Upper lobe of left lung (tissue), 6 donors: ENCODE results near the gene NUP210. TPM values are rescaled to one million over a fixed set of nuclear protein-coding genes. Genes with fewer than 3 reads are reported as not detected.
A peak's percentile ranks its signal among the peaks of the same experiment; 100 is the strongest.

Experiments
- ATAC-seq, 2 donors: fragments of 200-7000 bp; cut with Tn5 transposase; one replicate each; pipeline ENCODE4 v1.9.1; 2022; ENCODE audit warnings: mild to moderate bottlenecking in 2 of 2, moderate library complexity in 2 of 2; ENCODE audit not compliant: low FRiP score in 2 of 2
- DNase-seq, 2 donors: peaks; one replicate each; pipeline ENCODE4 v3.0.0-alpha.2; 2019 to 2020
- H3K27ac ChIP-seq, 4 donors: fragments of 200-600 bp; sonication (generic); one replicate each; pipeline ENCODE4 v1.5.1; 2016 to 2019
- H3K27me3 ChIP-seq, 4 donors: fragments of 200-600 bp; sonication (generic); one replicate each; pipeline ENCODE4 v1.5.1; 2017 to 2019
- H3K36me3 ChIP-seq, 4 donors: fragments of 200-600 bp; sonication (generic); one replicate each; pipeline ENCODE4 v1.5.1; 2016 to 2019
- H3K4me1 ChIP-seq, 4 donors: fragments of 200-600 bp; sonication (generic); one replicate each; pipeline ENCODE4 v1.5.1; 2018 to 2019
- H3K4me3 ChIP-seq, 4 donors: fragments of 200-600 bp; sonication (generic); one replicate each; pipeline ENCODE4 v1.5.1; 2017 to 2019; ENCODE audit warnings: mild to moderate bottlenecking in 2 of 4, moderate library complexity in 1 of 4
- H3K9me3 ChIP-seq, 4 donors: fragments of 200-600 bp; sonication (generic); one replicate each; pipeline ENCODE4 v1.5.1; 2018 to 2019
- EP300 ChIP-seq, 4 donors: sonication (generic); formaldehyde crosslinking; IDR thresholded peaks; one replicate each; pipeline ENCODE4 v1.5.1; 2017; ENCODE audit warnings: antibody characterized with exemption in 4 of 4, control low read depth in 2 of 4
- POLR2A ChIP-seq, 4 donors: fragments of 450-650 bp; IDR thresholded peaks; one replicate each; pipeline ENCODE4 v1.5.1; 2016 to 2017; ENCODE audit warnings: antibody characterized with exemption in 4 of 4, mild to moderate bottlenecking in 2 of 4
- POLR2AphosphoS5 ChIP-seq, 2 donors: sonication (generic); formaldehyde crosslinking; IDR thresholded peaks; one replicate each; pipeline ENCODE4 v1.5.1; 2017; ENCODE audit warnings: antibody characterized with exemption in 2 of 2
- WGBS, 2 donors: methylation state at CpG; one replicate each; pipeline ENCODE4 v1.1.5; 2017 to 2018; 5-methylcytosine and 5-hydroxymethylcytosine counted together
- total RNA-seq, 6 donors: library from RNA; depleted of rRNA in 4 of 6; stranded (reverse); fragments of >200 nt in 4 of 6; gene quantifications; one replicate each; pipeline versions ENCODE4 v1.1.0 to v1.2.1, GENCODE V29; 2016 to 2021
- TF ChIP-seq, protein P1 (sequence below), 6 experiments: fragments of 450-650 bp in 4 of 6; fragments of 200-600 bp in 2 of 6; sonication (generic) in 2 of 6; IDR thresholded peaks; one replicate each; pipeline ENCODE4 v1.5.1; 2016 to 2019; ENCODE audit warnings: antibody characterized with exemption in 6 of 6
- donor health status: DM: no; HTN: no; CAD: no; lungs with moderate emphysema.
- donor health status: DM: no; HTN: yes; CAD: no; lungs with severe emphysema.

The NUP210 gene
- total RNA-seq, 6 donors from 2014 or later, result 14.6 to 23.0 (median 20.8) TPM

DNA sequence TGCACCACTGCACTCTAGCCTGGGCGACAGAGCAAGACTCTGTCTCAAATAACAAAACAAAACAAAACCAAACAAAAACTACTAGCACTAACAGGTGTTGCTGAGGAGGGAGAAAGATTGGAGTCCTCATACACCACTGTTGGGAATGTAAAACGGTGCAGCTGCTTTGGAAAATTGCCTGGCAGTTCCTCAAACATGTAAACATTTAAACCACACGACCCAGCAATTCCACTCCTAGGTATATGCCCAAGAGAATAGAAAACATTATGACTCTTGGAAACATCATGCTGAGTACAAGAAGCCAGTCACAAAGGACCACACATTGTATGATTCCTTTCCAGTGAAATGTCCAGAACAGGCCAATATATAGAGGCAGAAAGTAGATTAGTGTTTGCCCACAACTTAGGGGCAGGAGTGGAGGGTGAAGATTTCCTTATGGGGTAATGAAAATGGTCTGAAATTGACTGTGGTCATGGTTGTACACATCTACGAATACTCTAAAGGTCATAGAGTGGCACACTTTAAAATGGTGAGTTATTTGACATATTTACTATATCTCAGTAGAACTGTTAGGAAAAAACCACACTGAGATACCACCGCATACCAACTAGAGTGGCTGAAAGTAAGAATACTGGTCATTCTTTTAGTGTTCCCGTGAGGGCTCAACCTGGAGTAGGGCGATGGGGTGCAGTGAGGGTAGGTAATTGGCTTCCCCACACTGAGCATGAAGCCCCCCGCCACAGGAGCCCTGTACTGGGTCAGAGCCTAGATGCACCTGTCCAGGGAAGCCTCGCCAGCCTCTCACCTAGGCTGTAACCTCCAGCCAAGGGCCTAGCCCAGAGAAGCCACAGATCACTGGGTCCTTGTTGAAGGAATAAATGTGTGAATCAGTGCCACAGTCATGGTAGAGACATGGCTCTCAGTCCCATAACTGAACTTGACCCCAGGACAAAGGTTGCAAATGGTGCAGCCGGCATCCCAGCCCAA is 131.1 kb downstream of the NUP210 start:
- no peak for TF ChIP-seq EP300 (IDR thresholded peaks at IDR 0.05)
- TF ChIP-seq POLR2A (IDR thresholded peaks at IDR 0.05), result no peak
- TF ChIP-seq POLR2AphosphoS5 (IDR thresholded peaks at IDR 0.05), result no peak
- TF ChIP-seq, protein P1, sequence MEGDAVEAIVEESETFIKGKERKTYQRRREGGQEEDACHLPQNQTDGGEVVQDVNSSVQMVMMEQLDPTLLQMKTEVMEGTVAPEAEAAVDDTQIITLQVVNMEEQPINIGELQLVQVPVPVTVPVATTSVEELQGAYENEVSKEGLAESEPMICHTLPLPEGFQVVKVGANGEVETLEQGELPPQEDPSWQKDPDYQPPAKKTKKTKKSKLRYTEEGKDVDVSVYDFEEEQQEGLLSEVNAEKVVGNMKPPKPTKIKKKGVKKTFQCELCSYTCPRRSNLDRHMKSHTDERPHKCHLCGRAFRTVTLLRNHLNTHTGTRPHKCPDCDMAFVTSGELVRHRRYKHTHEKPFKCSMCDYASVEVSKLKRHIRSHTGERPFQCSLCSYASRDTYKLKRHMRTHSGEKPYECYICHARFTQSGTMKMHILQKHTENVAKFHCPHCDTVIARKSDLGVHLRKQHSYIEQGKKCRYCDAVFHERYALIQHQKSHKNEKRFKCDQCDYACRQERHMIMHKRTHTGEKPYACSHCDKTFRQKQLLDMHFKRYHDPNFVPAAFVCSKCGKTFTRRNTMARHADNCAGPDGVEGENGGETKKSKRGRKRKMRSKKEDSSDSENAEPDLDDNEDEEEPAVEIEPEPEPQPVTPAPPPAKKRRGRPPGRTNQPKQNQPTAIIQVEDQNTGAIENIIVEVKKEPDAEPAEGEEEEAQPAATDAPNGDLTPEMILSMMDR (IDR thresholded peaks at IDR 0.05), result no peak
- 74% methylated on average over 9 to 10 of the region's 10 CpGs for WGBS, 2 donors

DNA sequence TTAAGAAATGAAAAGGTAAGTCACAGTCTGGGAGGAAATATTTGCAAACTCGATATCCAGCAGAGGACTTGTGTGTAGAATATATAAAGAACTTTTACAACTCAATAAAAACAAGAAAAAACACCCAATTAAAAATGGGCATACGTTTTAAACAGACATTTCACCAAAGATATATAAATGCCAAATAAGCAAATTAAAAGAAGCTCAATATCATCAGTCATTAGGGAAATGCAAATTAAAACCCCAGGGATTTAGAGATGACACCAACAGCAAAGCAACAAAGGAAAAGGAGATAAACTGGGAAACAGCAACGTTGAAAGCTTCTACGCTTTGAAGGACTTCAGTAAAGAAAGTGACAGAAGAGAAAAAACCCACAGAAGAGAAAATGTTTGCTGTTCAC is 132.3 kb downstream of the NUP210 start:
- DNase-seq, result no peak
- no peak for ATAC-seq
- WGBS, 2 donors, result 77 to 78% methylated on average over 4 of the region's 4 CpGs

More for the DNA sequence above, 131.1 kb downstream of the NUP210 start:
- no peaks in the 10 kb centered on the region for H3K4me1 ChIP-seq
- H3K4me3 ChIP-seq, result no peak overlapping the region
- H3K27me3 ChIP-seq, result peaks cover 0 to 7% (median 0%) of the 10 kb centered on the region in 4 donors
- peaks cover 0 to 12% (median 4%) of the 10 kb centered on the region in 4 donors for H3K9me3 ChIP-seq
- no peaks in the 10 kb centered on the region for H3K36me3 ChIP-seq
- ATAC-seq, result peak in 1 of 2 donors; percentile 58
- H3K27ac ChIP-seq, result no peak overlapping the region
- DNase-seq, result no peak

DNA sequence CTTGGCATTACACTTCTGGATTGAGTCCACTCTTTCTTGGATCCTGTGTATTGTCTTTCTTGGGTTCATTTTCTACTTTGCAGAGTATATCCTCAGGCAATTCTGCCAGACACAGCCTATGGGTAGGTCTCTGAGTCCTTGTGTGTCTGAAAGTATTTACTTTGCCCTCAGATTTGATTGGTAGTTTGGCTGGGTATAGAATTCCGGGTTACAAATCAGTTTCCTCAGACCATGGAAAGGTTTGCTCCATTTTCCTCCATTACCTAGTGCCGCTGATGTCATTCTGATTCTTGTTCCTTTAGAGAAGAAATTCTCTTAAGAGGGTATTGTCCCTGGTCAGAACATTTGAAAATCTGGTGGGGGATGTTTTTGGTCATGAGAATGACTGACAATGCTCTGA is 133.2 kb downstream of the NUP210 start:
- Histone ChIP-seq H3K4me3 (no peak overlapping the region), H3K36me3 (no peaks in the 10 kb centered on the region), H3K4me1 (peaks cover 6 to 16% (median 9%) of the 10 kb centered on the region in 4 donors), H3K27me3 (peaks cover 0 to 23% (median 8%) of the 10 kb centered on the region in 4 donors), H3K27ac (no peak overlapping the region), H3K9me3 (peaks cover 5 to 17% (median 10%) of the 10 kb centered on the region in 4 donors)
- WGBS, 2 donors, result 88 to 94% methylated on average over 2 of the region's 2 CpGs
- ATAC-seq, result no peak
- no peak for DNase-seq
- TF ChIP-seq EP300 (IDR thresholded peaks at IDR 0.05), result no peak
- no peak for TF ChIP-seq POLR2A (IDR thresholded peaks at IDR 0.05)
- TF ChIP-seq, protein P1 (IDR thresholded peaks at IDR 0.05), result no peak
- TF ChIP-seq POLR2AphosphoS5 (IDR thresholded peaks at IDR 0.05), result no peak

More for the DNA sequence above, 132.3 kb downstream of the NUP210 start:
- TF ChIP-seq EP300 (IDR thresholded peaks at IDR 0.05), result no peak
- TF ChIP-seq POLR2AphosphoS5 (IDR thresholded peaks at IDR 0.05), result no peak
- TF ChIP-seq POLR2A (IDR thresholded peaks at IDR 0.05), result no peak
- TF ChIP-seq, protein P1 (IDR thresholded peaks at IDR 0.05), result no peak
- Histone ChIP-seq H3K4me1 (peaks cover 0 to 7% (median 2%) of the 10 kb centered on the region in 4 donors), H3K9me3 (peaks cover 5 to 17% (median 10%) of the 10 kb centered on the region in 4 donors), H3K36me3 (no peaks in the 10 kb centered on the region), H3K27me3 (peaks cover 0 to 16% (median 3%) of the 10 kb centered on the region in 4 donors), H3K4me3 (no peak overlapping the region), H3K27ac (no peak overlapping the region)

DNA sequence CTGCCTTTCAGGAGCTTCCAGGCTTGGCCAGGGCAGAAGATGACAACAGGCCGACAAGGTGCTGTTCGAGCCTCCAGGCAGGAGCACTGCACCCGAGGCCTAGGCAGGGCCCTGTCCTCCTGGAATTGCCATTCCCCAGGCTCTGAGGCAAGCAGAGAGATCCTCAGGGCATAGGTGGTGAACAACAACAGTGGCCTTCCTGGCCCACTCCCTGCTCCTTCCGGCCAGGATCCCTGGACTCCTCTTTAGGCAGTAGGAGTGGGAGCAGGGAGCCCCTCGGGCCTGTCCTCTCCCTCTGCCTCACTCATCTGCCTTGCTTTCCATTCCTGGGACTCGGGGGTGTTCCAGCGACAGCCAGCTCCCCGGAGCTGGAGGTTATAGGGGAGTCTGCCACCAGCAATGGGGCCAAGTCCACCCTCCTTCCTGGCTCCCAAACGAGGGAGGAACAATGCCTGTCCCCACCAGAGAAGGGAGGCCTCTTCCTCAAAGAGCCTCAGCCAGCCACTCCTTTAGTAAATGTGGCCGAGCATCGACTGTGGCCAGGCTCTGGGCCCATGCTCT is 135.0 kb downstream of the NUP210 start:
- 83 to 88% methylated on average over 8 of the region's 11 CpGs for WGBS, 2 donors
- peaks cover 0 to 27% (median 13%) of the 10 kb centered on the region in 4 donors for H3K27me3 ChIP-seq

More for the DNA sequence above, 135.0 kb downstream of the NUP210 start:
- Histone ChIP-seq H3K4me1 (peaks cover 7 to 25% (median 14%) of the 10 kb centered on the region in 4 donors), H3K4me3 (no peak overlapping the region), H3K9me3 (peaks cover 5 to 17% (median 10%) of the 10 kb centered on the region in 4 donors), H3K36me3 (no peaks in the 10 kb centered on the region), H3K27ac (no peak overlapping the region)
- DNase-seq (no peak), ATAC-seq (no peak)
- no peak for TF ChIP-seq POLR2AphosphoS5 (IDR thresholded peaks at IDR 0.05)
- TF ChIP-seq POLR2A (IDR thresholded peaks at IDR 0.05), result no peak
- TF ChIP-seq, protein P1 (IDR thresholded peaks at IDR 0.05), result no peak
- no peak for TF ChIP-seq EP300 (IDR thresholded peaks at IDR 0.05)
